GM23248 (cell line): ENCODE results near the gene PSMF1.

Experiments used
- EZH2 ChIP-seq: fragments of 200-600 bp; sonication (generic); IDR thresholded peaks from 2 replicates; pipeline ENCODE4 v1.6.1; 2018; ENCODE audit warnings: antibody characterized with exemption, mild to moderate bottlenecking; ENCODE audit not compliant: insufficient read depth, poor library complexity, severe bottlenecking
- EZH2phosphoT487 ChIP-seq: fragments of 200-600 bp; sonication (generic); IDR thresholded peaks from 2 replicates; pipeline ENCODE4 v1.6.1; 2018; ENCODE audit warnings: antibody characterized with exemption, moderate library complexity, mild to moderate bottlenecking, low read depth; ENCODE audit not compliant: insufficient read depth

- no peak for TF ChIP-seq EZH2
- TF ChIP-seq EZH2phosphoT487, result no peak
Observed at GRCh38 chr20:1199964-1200363, 81.6 kb downstream of the PSMF1 start.
